ENCODE results near the gene AMH.

Gene AMH

DNA sequence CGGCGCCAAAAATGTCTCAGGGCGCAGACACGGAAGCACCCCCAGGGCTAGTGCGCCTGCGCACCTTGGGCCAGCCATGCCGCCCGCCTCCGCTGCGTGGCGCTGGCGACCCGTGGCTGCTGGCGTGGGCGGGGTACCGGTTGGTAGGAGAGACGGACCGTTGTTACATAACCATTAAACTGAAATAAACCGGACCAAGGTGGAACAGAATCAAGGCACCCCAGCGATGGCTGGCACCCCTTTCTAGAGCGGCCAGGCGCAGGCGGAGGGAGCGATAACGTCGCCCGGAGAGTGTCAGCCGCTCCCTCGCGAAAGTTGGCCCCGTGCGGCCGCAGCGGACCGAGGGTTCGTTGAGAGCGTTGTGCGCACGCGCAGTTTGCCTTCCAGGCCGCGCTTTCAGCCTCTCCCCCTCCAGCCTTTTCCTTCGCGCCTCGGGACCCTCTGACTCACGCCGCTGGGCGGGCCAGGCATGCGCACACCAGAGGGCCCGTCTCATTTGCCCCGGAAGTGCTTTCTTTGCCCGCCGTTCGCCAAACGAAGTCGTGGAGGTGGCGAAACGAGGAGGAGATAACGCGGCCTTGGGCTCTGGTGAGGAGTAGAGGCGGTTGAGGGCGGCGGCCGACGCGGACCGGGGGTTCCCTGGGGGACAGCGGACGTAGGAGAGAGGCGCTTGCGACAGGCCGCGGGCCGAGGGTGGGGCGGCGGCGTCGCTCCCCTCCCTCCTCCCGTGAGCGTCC lies 12.6 kb upstream of the AMH start, which contains the start of the genes PLEKHJ1 and SF3A2:
TSS of gene PLEKHJ1 (minus strand) at position 16 of the 737 bp plus-strand sequence. CDS start 81 bp downstream, outside the sequence.
TSS of gene SF3A2 (plus strand) at position 511 of the 737 bp plus-strand sequence. CDS start 6,595 bp downstream, outside the sequence.
- DNase-seq: peak; percentile 95 to 98 (median 96)

DNA sequence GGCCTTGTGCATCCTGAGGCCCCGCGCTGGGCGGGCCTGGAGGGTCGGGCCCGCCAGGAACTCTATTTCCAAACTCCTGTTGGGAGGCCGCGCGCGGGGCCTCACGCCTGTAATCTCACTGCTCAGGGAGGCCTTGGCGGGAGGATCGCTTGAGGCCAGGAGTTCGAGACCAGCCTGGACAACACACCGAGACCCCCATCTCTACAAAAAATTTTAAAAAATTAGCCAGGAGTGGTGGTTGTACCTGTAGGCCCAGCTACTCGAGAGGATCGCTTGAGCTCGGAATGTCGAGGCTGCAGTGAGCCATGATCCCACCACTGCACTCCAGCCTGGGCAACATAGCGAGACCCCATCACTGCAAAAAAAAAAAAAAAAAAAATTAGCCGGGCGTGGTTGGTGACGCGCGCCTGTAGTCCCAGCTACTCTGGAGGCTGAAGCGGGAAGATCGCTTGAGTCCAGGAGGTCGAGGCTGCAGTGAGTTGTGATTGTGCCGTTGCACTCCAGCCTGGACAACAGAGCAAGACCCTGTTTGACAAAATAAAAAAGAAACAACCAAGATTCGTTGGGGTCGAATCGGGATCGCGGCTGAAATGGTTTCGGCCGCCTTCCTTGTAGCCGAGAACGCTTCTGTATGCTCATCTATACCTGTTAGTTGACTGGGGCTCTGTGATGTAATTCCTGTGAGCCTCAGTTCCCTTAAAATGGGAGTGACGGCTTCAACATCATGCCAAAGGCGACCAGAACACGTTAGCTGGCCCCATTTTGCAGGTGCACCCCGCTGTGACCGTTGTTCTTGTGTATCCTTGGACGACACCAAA lies 11.9 kb upstream of the AMH start:
- no peak for DNase-seq

DNA sequence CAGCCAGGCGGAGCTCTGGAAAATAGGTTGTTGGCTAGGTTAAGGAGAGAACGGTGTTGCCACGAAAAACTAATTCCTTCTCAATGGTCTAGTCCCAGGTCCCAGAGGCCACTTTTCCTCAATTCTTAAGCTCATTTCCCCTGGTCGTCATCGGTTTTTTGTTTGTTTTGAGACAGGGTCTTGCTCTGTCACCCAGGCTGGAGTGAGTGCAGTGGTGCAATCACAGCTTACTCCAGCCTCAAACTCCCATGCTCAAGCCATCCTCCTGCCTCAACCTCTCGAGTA lies 11.3 kb upstream of the AMH start:
- DNase-seq: no peak

DNA sequence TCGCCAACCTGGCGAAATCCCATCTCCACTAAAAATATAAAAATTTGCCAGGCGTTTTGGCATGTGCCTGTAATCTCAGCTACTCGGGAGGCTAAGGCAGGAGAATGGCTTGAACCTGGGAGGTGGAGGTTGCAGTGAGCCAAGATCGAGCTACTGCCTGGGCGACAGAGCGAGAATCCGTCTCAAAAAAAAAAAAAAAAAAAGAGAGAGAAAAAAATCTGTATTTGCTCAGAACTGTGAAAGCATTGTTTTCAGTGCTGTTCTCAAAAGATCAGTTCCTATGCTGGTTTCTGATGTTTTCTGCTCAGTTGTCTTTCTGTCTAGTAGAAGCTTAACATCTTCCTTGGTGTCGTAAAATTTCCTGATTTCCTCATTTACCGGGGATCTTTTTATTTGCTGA lies 9.9 kb upstream of the AMH start:
- DNase-seq: no peak

DNA sequence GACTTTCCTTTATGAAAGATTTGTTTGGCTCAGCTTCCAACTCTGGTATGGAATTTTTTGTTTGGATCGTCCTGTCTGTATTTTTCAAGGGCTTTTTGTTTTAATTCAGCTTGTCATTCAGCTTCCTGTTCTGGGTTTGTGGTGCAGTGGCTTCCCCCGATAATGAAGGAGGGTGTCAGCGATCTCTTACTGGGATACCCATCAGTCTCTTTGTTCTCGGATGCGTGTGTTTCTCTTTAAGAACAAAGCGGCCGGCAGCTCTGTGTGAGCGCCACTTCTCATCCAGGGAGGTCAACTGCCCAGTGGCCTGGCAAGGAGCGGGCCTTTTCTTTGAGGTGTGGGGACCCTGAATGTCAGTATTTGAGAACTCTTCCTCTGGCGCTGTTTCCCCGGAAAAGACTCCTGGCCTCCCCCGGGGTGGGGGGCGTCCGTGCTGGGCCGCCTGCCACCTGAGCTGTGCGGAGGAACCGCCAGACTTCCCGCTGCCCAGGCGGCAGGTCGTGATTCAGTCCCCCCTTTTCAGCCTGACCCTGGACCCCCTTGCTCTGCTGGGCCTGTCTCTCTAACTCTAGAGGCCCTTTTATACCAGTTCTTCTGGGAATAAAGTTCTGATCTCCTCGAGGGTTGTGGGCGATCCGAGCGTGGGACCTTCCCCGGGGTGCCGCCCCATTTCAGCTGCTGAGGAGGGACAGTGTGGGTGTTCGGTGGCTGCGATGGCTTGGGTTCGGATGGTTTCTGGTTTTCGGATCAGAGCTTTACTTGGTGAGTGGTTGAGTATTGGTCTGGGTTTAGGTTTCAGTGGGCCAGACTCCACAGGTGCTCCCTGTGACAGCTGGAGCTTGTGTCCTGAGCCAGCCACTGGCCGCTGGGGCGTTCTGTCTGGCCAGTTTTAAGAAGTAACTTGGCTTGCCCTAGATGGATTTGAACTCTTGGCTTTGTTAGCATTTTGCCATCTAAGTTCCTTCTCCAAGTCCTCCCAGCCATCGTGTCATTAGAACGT lies 9.1 kb upstream of the AMH start:
- DNase-seq: no peak

DNA sequence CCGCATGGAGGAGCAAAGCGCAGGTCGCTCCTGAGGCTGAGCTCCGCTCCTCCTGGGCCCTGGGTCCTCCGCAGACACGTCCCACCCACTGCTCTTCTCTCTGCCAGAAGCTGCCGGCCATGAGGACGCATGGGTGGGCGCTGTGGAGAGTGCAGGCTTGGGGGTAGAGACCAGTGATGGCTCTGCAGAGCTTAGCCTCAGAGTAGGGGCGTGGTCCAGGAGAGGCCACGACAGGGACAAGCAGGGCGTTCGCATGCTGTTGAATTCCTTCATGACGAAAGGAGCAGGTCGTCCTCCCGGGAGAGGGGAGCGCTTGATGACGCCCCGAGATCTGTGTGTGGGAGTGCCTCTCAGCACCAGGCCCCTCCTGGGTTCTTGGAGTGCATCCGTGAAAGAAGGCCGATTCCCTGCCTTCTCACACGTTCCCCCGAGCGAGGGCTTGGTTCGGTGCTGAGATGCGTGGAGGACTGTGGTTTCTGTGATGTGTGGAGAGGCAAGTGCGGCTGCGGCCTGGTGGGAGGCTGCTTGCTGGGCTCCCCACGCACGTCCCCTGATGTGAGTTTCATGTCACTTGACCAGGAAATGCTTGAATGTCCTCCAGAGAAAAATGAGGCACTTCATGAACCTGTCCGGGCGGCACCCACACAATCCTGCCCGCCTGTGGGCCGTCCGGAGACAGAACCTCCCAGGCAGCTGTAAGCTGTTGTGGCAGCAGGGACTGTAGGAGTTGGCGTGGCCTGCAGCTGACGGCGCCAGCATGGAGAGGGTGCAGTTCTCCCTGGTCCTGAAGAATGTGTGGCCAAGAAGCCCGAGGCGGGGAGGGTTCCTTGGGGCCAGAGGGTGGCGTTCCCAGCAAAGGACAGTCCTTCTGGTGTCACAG lies 8.0 kb upstream of the AMH start:
- no peak for DNase-seq

DNA sequence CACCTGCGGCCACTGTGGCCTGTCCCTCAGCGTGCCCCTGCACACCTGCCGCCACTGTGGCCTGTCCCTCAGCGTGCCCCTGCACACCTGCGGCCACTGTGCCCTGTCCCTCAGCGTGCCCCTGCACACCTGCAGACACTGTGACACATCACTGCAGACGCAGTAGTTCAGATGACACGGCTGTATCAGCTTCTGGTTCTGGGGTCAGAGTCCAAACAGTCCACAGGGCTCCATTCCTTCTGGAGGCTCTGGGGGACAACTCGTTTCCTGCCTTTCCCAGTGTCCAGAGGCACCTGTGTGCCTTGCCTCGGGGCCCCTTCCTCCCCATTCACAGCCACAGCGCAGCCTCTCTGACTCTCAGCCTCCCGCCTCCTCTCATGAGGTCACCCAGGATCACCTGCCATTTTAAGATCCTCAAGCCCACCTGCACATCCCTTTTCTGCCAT lies 7.0 kb upstream of the AMH start:
- no peak for DNase-seq

DNA sequence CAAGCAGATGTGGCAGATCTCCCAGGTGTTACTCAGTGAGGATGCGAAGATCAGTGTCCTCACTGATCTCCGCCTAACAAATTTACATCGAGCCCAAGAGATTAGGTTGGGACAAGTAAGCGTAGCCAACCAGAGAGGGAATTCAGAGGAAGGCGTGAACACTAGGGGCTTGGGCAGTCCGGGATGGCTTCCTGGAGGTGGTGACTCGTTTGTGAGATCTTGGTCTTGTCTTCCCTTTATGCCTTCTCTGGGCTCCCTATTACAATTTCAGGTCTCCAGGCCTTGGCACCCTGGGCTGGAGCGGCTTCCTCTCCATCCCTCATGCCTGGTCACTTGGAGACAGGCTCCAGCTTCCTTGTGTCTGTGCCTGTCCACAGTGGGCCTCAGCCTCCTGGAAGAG lies 6.3 kb upstream of the AMH start:
- DNase-seq: no peak

DNA sequence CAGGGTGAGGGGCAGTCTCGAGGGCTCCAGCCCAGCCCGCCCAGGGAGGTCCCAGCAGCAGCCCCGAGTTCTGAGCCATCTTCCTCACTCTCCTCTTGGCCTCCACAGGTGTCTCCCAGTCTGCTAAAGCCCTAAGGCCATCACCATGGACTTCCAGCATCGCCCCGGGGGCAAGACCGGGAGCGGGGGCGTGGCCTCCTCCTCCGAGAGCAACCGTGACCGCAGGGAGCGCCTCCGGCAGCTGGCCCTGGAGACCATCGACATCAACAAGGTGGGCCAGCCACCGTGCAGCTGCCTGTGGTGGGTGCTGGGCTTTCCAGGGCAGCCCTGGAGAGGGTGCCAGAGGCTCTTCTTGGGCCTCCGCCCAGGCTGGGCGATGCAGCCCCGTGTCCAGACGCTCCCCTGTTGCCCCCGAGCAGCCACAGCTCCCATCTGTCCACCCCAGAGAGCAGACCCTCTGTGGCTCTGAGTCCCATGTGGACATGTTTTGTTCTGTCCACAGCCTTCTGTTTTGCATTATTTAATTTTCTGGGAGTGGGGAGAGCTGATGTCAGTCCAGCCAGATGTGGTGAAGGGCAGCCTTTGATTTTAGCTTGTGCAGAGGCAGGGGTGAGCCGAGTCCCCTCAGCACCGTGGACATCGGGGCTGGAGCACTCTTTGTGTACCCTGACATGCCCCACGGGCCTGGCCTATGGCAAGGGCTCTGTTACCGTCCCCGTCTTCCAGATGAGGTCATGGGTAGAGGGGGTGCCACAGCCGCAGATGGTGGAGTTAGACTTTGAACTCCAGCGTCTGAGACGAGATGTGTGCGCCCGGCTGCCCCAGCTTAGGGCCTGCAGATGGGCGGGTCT lies 5.6 kb upstream of the AMH start:
- DNase-seq: no peak

DNA sequence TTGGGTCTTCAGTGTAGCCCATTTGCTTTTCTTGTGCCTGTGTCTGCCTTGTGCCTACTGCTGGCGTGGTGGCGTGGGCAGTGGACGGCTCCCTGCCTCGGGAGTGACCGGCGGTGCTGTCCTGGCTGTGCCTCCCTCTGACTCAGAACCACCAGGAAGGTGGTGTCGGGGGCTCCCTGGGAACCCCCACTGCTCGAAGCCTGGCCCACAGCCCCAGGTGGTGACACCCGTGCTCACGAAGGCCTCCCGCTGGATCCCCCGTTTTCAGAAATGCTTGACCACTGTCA lies 5.1 kb upstream of the AMH start:
- DNase-seq: no peak

DNA sequence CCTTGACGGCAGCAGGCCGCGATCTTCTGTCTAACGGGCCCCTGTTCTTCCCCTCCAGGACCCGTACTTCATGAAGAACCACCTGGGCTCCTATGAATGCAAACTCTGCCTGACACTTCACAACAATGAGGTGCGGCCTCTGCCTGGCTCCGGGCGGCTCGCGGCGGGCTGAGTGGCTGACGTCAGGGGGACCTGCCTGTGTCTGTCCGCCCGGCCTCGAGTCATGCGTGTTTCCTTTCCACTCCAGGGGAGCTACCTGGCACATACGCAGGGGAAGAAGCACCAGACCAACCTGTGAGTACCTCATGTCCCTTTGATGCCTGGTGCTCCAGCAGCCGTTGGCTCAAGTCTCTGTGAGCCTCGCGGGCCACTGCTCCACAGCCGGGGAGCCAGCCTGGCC lies 4.6 kb upstream of the AMH start:
- DNase-seq: no peak

DNA sequence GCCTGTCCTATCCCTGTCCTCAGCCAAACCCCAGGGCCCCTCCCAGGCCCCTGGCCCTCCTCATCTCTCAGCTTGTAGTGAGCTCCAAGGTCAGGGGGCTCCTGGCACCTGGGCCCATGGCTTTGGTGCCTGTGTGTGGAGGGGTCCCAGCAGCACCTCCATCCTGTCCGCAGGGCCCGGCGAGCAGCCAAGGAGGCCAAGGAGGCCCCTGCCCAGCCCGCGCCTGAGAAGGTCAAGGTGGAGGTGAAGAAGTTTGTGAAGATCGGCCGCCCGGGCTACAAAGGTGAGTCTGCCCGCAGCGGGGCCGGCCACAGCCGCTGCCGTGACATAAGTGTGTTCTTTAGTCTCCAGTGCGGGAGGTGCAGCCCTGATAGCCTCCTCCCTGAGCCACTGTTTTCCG lies 3.9 kb upstream of the AMH start:
- DNase-seq: no peak

DNA sequence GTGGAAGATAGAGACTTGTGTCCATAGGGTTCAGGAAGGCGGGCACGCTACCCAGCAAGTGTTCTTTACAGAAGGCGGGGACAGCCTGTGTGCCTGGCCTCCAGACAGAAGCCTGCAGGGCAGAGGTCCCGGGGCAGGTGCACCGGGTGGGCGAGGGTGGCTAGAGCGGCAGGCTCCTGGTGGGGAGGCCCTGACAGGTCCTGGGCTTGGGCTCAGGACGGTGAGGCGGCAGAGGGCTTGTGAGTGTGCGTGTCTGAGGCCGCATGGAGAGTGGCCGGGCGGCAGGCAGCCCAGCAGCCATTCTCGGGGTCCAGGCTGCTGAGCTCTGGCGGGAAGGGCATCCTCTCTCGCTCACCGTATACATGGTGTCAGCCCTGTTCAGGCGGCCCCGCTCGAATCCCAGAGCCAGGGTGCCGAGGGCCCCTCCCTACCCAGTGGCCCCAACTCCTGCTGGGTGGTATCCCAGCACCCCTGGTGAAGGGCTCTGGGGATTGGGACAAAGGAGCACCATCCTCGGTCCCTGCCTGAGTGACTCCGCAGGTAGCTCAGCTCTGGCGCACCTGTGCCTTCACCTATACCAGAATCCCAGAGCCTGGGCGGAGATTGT lies 3.0 kb upstream of the AMH start:
- no peak for DNase-seq

DNA sequence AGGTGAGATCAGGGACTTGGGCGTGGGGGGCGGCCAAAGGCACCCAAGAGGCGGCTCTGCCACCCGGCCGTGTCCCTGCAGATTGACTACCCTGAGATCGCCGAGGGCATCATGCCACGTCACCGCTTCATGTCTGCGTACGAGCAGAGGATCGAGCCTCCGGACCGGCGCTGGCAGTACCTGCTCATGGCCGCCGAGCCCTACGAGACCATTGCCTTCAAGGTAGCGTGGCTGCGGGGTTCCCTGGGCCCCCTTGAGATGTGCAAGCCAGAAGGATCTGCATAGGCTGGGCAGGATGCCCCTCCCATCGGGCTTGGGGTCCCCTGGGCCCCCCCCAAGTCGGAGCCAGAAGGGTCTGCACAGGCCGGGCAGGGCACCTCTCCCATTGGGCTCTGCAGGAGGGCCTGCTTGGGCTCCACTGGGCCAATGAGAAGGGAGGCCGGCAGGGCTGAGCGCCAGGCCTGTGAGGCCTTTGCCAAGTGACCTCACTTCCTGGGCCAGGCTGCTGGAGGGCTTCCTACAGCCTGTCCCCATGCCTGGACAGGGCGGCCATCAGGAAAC lies 2.2 kb upstream of the AMH start:
- DNase-seq: no peak

DNA sequence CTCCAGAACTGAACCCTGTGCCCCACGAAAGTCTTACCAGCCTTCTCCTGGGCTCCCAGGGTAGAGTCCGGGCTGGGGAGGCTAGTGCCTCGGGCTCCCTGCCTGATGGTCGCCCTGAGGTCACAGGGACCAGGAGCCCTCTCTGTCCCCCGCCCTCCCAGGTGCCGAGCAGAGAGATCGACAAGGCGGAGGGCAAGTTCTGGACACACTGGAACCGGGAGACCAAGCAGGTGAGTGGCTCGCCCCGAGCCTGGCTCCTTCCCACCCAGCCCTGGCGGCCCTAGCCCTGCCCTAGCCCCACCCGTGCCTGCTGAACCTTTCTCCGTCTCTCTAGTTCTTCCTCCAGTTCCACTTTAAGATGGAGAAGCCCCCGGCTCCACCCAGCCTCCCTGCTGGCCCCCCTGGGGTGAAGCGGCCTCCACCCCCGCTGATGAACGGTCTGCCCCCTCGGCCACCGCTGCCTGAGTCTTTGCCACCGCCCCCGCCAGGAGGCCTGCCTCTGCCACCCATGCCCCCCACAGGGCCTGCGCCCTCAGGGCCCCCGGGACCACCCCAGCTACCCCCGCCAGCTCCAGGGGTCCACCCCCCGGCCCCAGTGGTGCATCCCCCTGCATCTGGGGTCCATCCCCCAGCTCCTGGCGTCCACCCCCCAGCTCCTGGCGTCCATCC lies 1.6 kb upstream of the AMH start:
- DNase-seq: no peak

DNA sequence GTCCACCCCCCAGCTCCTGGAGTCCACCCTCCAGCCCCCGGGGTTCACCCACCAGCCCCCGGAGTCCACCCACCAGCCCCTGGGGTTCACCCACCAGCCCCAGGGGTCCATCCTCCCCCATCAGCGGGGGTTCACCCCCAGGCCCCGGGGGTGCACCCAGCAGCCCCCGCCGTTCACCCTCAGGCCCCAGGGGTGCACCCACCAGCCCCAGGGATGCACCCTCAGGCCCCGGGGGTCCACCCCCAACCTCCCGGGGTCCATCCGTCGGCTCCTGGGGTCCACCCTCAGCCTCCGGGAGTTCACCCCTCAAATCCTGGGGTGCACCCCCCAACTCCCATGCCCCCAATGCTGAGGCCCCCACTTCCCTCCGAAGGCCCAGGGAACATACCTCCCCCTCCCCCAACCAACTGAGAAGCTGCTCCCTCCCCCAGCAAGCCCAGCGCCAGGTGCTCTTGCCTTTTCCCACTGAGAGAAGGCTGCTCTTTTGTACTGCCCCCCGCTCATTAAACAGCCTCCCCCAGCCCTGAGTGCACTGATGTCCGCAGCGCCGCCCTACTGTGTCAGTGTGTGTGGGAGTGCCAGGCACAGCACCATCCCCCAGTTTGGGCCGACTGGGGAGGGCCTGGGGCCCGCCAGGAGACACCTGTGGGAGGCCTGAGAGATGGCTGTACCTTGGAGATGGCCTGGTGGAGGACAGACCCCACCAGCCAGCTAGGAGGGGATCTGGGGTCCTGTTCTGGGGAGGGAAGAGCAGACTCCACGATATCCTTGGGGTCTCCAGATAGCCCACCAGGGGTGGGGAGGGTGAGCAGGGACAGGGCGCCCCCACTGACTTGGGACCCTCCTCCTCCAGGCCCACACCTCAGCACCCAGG lies 750 bp upstream of the AMH start:
- no peak for DNase-seq

DNA sequence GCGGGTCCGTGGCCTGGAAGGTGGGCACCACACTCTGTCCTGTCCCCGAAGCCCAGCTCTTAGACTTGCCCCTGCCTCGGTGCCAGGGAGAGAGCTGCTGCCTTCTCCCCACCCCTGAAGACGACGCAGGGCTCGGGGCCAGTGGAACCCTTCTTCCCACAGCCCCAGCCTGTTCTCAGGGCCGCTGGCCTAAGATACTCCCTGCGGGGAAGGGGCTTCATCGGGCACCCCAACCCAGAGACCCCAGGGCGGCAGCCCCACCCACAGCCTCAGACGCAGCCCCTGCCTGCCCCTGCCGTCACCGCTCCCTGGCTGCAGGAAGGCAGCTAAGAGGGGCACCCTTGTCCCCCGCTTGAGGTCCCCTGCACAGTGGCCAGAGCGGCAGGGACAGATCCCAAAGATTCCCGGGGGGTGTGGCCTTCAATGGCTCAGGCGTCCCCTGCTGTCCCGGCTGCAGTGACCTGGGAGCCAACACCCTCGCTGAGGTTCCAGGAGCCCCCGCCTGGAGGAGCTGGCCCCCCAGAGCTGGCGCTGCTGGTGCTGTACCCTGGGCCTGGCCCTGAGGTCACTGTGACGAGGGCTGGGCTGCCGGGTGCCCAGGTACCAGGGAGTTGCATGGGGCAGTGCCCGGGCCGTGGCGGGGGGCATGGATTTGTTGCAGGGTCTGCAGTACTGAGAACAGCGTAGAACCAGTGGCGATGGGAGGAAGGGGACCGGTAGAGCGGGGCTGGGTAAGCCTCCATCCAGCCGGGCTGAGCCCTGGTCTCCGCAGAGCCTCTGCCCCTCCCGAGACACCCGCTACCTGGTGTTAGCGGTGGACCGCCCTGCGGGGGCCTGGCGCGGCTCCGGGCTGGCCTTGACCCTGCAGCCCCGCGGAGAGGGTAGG lies 1.0 kb downstream of the AMH start:
- no peak for DNase-seq

DNA sequence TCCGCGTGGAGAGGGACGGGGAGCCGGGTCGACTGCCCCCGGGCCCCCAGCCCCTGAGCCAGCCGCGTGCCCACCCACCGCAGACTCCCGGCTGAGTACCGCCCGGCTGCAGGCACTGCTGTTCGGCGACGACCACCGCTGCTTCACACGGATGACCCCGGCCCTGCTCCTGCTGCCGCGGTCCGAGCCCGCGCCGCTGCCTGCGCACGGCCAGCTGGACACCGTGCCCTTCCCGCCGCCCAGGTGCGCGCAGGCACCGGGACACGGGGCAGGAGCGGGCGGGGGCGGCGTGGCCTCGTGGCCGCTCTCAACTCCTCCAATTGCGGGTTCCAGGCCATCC lies 1.6 kb downstream of the AMH start:
- no peak for DNase-seq

Measured in activated naive CD4-positive, alpha-beta T cell (primary cell).